Measurements from ENCODE around the gene UBALD1.

- TF ChIP-seq CTCF (conservative IDR thresholded peaks at IDR 0.05 in 1 of 2, IDR thresholded peaks at IDR 0.05 in 1 of 2; ENCODE audit: extremely low read depth in 1 of 2, insufficient read depth in 1 of 2, low read depth in 1 of 2, low read length in 2 of 2) (no peak), EZH2 (IDR thresholded peaks at IDR 0.05; ENCODE audit: borderline replicate concordance, low read length) (no peak)
These were observed 53.1 kb downstream of the UBALD1 start for GRCh38 chr16:4561596-4561995.

Data from mammary epithelial cell (primary cell).